Vagina (tissue), 2 donors: Measurements from ENCODE around the gene NUTM1. TPM values are rescaled to one million over a fixed set of nuclear protein-coding genes. Genes with fewer than 3 reads are reported as not detected.
"Not testable (repeated sequence)": the region's sequence is repeated elsewhere in the genome, so short reads cannot be mapped to it uniquely, and the experiment has no call there.

Source experiments
- DNase-seq, 2 donors: peaks; one replicate each; pipeline ENCODE4 v3.0.0-alpha.2; 2017; ENCODE audit errors: extremely low spot score in 2 of 2
- H3K27ac ChIP-seq: fragments of 200-600 bp; sonication (generic); one replicate; pipeline ENCODE4 v1.5.1; 2019
- H3K27me3 ChIP-seq: fragments of 200-600 bp; sonication (generic); one replicate; pipeline ENCODE4 v1.5.1; 2019
- H3K36me3 ChIP-seq, 2 donors: fragments of 200-600 bp; sonication (generic); one replicate each; pipeline ENCODE4 v1.5.1; 2017 to 2019
- H3K4me1 ChIP-seq: fragments of 200-600 bp; sonication (generic); one replicate; pipeline ENCODE4 v1.5.1; 2019
- H3K4me3 ChIP-seq, 2 donors: fragments of 200-600 bp; sonication (generic); 1 replicate in 1 of 2; 2 replicates in 1 of 2; pipeline ENCODE4 v1.5.1; 2016 to 2019
- H3K9me3 ChIP-seq: fragments of 200-600 bp; sonication (generic); one replicate; pipeline ENCODE4 v1.5.1; 2019
- POLR2A ChIP-seq, 2 donors: fragments of 450-650 bp; IDR thresholded peaks; one replicate each; pipeline ENCODE4 v1.6.1; 2017; ENCODE audit warnings: antibody characterized with exemption in 2 of 2, mild to moderate bottlenecking in 2 of 2, moderate library complexity in 2 of 2
- POLR2AphosphoS5 ChIP-seq, 2 donors: sonication (generic); formaldehyde crosslinking; IDR thresholded peaks; one replicate each; pipeline ENCODE4 v1.9.0; 2017; ENCODE audit warnings: antibody characterized with exemption in 2 of 2, mild to moderate bottlenecking in 2 of 2, low read depth in 1 of 2; ENCODE audit not compliant: insufficient read depth in 1 of 2
- intact Hi-C: fragments of 100-400 bp; cut with DNase I; formaldehyde crosslinking; loops from one replicate; pipeline ENCODE4 v1.15.1; 2023
- total RNA-seq: library from RNA; depleted of rRNA; stranded (reverse); fragments of >200 nt; gene quantifications from one replicate; pipeline ENCODE4 v1.2.3, GENCODE V29; 2016
- TF ChIP-seq, protein P1 (sequence below), 3 experiments: fragments of 450-650 bp in 2 of 3; fragments of 200-600 bp in 1 of 3; sonication (generic) in 1 of 3; IDR thresholded peaks; one replicate each; pipeline ENCODE4 v1.5.1; 2017 to 2019; ENCODE audit warnings: antibody characterized with exemption in 3 of 3, mild to moderate bottlenecking in 2 of 3, moderate library complexity in 2 of 3

Gene NUTM1
- total RNA-seq, 1 donor from 2014 or later, result not detected

DNA sequence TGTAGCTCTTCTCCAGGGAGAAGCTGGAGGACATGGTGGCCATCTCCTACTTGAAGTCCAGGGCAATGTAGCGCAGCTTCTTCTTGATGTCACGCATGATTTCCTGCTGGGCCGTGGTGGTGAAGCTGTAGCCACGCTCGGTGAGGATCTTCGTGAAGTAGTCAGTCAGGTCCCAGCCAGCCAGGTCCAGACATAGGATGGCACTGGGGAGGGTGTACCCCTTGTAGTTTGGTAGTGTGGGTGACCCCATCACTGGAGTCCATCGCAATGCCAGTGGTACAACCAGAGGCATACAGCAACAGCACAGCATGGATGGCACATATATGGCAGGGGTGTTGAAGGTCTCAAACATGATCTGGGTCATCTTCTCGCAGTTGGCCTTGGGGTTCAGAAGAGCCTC is 30.8 kb downstream of the NUTM1 start:
- no peaks in the 10 kb centered on the region for H3K36me3 ChIP-seq
- H3K4me3 ChIP-seq, result no peak overlapping the region
- H3K27ac ChIP-seq, result no peak overlapping the region
- TF ChIP-seq, protein P1, sequence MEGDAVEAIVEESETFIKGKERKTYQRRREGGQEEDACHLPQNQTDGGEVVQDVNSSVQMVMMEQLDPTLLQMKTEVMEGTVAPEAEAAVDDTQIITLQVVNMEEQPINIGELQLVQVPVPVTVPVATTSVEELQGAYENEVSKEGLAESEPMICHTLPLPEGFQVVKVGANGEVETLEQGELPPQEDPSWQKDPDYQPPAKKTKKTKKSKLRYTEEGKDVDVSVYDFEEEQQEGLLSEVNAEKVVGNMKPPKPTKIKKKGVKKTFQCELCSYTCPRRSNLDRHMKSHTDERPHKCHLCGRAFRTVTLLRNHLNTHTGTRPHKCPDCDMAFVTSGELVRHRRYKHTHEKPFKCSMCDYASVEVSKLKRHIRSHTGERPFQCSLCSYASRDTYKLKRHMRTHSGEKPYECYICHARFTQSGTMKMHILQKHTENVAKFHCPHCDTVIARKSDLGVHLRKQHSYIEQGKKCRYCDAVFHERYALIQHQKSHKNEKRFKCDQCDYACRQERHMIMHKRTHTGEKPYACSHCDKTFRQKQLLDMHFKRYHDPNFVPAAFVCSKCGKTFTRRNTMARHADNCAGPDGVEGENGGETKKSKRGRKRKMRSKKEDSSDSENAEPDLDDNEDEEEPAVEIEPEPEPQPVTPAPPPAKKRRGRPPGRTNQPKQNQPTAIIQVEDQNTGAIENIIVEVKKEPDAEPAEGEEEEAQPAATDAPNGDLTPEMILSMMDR (IDR thresholded peaks at IDR 0.05), result no peak
- TF ChIP-seq POLR2A (IDR thresholded peaks at IDR 0.05) (no peak), POLR2AphosphoS5 (IDR thresholded peaks at IDR 0.05; ENCODE audit: insufficient read depth in 1 of 2, low read depth in 1 of 2) (no peak)
- H3K9me3 ChIP-seq, result no peaks in the 10 kb centered on the region
- H3K4me1 ChIP-seq, result no peaks in the 10 kb centered on the region
- intact Hi-C loops, result no loop called here
- no peak for DNase-seq
- no peaks in the 10 kb centered on the region for H3K27me3 ChIP-seq

- H3K27me3 ChIP-seq, result no peaks in the 10 kb centered on the region
- intact Hi-C loops, result no loop called here
- no peaks in the 10 kb centered on the region for H3K36me3 ChIP-seq
- H3K27ac ChIP-seq, result no peak overlapping the region
- no peaks in the 10 kb centered on the region for H3K9me3 ChIP-seq
- TF ChIP-seq POLR2A (IDR thresholded peaks at IDR 0.05), result no peak
- TF ChIP-seq, protein P1 (IDR thresholded peaks at IDR 0.05), result no peak
- TF ChIP-seq POLR2AphosphoS5 (IDR thresholded peaks at IDR 0.05; ENCODE audit: insufficient read depth in 1 of 2, low read depth in 1 of 2), result no peak
- H3K4me3 ChIP-seq, result no peak overlapping the region
- no peak for DNase-seq
- H3K4me1 ChIP-seq, result no peaks in the 10 kb centered on the region
Observed at GRCh38 chr15:34374816-34375215, 31.7 kb downstream of the NUTM1 start.

DNA sequence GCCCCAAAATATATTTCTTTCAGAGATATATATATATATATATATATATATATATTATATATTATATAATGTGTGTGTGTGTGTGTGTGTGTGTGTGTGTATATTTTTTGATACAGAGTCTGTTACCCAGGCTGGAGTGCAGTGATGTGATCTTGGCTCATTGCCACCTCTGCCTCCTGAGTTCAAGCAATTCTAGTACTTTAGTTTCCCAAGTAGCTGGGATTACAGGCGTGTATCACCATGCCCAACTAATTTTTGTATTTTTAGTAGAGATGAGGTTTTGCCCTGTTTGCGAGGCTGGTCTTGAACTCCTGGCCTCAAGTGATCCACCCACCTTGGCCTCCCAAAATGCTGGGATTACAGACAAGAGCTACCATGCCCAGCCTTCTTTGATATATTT is 32.4 kb downstream of the NUTM1 start:
- H3K9me3 ChIP-seq, DNase-seq, H3K36me3 ChIP-seq, H3K4me1 ChIP-seq, intact Hi-C loops, H3K4me3 ChIP-seq, H3K27ac ChIP-seq, H3K27me3 ChIP-seq: not testable (repeated sequence)

DNA sequence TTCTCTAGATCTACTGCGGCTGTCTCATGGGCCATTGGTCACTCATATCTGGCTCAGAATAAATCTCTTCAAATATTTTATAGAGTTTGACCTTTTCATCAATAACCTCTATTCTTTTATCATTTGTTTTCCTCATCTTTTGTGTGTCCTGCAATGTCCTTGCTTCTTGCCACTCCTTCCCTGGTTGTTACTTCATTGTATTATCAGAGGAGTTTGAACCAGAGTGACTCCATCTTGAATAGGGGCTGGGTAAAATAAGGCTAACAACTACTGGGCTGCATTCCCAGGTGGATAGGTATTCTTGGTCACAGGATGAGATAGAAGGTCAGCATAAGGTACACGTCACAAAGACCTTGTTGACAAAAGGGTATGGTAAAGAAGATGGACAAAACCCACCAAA is 33.7 kb downstream of the NUTM1 start:
- Histone ChIP-seq H3K27ac (no peak overlapping the region), H3K4me1 (no peaks in the 10 kb centered on the region), H3K4me3 (no peak overlapping the region), H3K9me3 (no peaks in the 10 kb centered on the region), H3K36me3 (no peaks in the 10 kb centered on the region), H3K27me3 (no peaks in the 10 kb centered on the region)
- intact Hi-C loops, result no loop called here
- no peak for DNase-seq
- TF ChIP-seq POLR2A (IDR thresholded peaks at IDR 0.05) (no peak), POLR2AphosphoS5 (IDR thresholded peaks at IDR 0.05; ENCODE audit: insufficient read depth in 1 of 2, low read depth in 1 of 2) (no peak)
- TF ChIP-seq, protein P1 (IDR thresholded peaks at IDR 0.05), result no peak

GRCh38 chr15:34380491-34380890 is 37.4 kb downstream of the NUTM1 start:
- H3K27ac ChIP-seq, H3K36me3 ChIP-seq, H3K27me3 ChIP-seq, intact Hi-C loops, H3K4me1 ChIP-seq, DNase-seq, H3K4me3 ChIP-seq, H3K9me3 ChIP-seq: not testable (repeated sequence)

DNA sequence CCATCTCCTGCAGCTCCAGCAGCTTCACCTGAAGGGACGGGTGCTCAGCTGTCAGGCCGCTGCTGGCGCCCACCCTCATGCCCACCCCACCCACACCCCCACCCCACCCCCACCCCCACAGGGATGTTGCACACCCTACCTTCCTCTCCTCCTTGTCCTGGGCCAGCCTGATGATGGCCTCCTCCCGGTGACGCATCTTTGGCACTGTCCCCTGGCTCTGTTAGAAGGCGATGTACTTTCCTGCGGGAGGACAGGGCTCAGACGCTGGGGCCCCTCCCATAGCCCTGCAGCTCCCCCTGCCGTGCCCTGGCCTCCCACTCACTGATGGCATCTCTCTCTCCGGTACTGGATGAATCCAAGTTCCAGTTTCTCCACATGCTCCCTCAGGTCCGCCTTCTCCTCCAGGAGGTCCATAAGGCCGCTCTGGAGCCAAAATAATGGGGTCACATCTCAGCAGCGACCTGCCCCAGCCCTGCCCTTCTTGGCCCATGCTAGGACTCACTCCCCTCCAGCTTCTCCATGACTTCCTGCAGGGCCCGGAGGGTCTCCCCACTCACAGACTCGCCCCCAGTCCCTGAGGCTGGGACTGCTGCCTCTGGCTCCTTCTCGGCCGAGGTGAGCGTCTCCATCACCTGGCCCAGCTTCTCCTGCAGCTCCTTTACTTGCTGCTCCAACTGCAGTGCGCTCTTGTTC is 38.9 kb downstream of the NUTM1 start:
- H3K27me3 ChIP-seq, intact Hi-C loops, DNase-seq, H3K36me3 ChIP-seq, H3K9me3 ChIP-seq, H3K4me1 ChIP-seq, H3K4me3 ChIP-seq, H3K27ac ChIP-seq: not testable (repeated sequence)

DNA sequence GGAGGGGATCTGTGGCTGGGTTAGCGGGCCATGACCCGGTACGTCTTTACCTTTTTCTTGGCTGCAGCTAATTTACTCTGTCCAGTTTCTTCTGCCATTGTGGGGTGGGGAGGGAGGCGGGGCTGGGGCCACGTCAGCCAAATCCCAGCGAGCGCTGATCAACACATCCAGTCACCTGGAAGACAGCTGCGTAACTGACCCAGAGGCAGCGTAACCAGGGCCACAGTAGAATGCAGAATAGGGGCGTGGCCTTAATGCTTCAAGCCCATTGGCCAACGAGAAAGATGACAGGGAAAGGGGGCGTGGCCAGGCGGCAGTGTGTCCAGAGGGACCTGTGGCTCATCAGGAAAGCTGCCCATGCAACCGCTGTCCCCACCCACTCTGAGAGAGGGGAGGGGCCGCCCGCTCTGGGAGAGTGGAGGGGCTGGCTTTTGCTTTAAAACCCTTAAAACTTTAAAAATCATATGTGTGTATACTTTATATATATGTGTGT is 46.5 kb downstream of the NUTM1 start:
- intact Hi-C loops, H3K4me1 ChIP-seq, H3K36me3 ChIP-seq, H3K27me3 ChIP-seq, H3K27ac ChIP-seq, DNase-seq, H3K9me3 ChIP-seq, H3K4me3 ChIP-seq: not testable (repeated sequence)

GRCh38 chr15:34392981-34393380 is 49.9 kb downstream of the NUTM1 start:
- H3K4me1 ChIP-seq, H3K9me3 ChIP-seq, H3K4me3 ChIP-seq, intact Hi-C loops, H3K27me3 ChIP-seq, H3K36me3 ChIP-seq, H3K27ac ChIP-seq, DNase-seq: not testable (repeated sequence)

DNA sequence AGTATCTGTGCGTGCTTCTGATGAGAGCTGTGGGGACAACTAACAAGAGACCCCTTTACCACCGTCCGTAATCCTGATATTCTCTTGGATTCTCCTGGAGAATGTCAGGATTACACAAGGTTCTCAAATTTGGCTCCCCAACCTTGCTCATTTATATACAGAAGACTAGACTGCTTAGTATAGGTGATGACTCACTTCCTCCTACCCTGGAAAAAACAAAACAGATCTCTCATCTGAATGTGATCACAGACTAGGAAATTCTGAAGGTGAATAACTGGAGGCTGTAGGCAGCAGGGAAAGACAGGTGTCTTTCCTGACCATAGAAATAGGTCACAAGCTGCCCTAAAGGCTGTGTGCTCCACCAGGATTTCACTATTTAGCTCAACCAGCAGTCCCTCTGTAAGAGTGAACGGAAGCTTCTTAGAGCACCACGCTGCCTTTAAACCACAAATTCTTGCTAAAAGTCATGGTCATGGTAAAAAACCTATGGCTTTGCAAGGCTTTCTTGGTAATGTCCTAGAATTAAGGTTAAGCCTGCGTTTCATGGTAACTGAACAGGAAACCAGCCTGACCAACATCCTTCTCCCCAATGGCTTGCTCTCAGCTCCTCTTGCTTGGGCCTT is 54.6 kb downstream of the NUTM1 start:
- H3K36me3 ChIP-seq, H3K4me3 ChIP-seq, H3K9me3 ChIP-seq, intact Hi-C loops, DNase-seq, H3K27me3 ChIP-seq, H3K4me1 ChIP-seq, H3K27ac ChIP-seq: not testable (repeated sequence)

DNA sequence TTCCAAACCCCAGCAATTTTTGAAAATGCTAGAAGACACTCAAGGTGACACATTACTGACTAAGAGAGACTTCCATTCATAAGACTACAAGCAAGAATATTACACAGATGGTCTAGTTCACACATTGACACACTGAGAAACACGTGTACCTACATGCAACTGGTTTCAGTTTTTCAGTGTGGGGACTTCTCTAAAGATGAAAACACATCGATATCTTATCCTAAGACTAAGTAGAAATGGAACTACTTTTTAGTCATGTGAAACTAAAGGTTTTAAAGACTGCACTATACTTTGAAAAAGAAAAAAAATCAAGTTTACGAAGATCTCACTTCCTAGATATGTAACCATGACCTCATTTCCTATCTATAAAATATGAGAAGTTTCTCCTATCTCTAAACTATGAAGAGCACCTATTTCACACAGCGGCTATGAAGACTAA is 60.1 kb downstream of the NUTM1 start:
- intact Hi-C loops, H3K4me3 ChIP-seq, H3K36me3 ChIP-seq, H3K27me3 ChIP-seq, H3K27ac ChIP-seq, DNase-seq, H3K4me1 ChIP-seq, H3K9me3 ChIP-seq: not testable (repeated sequence)
